ENCODE measurements around the gene RINT1.
"Not testable (repeated sequence)": the region's sequence is repeated elsewhere in the genome, so short reads cannot be mapped to it uniquely, and the experiment has no call there.

RINT1 gene

DNA sequence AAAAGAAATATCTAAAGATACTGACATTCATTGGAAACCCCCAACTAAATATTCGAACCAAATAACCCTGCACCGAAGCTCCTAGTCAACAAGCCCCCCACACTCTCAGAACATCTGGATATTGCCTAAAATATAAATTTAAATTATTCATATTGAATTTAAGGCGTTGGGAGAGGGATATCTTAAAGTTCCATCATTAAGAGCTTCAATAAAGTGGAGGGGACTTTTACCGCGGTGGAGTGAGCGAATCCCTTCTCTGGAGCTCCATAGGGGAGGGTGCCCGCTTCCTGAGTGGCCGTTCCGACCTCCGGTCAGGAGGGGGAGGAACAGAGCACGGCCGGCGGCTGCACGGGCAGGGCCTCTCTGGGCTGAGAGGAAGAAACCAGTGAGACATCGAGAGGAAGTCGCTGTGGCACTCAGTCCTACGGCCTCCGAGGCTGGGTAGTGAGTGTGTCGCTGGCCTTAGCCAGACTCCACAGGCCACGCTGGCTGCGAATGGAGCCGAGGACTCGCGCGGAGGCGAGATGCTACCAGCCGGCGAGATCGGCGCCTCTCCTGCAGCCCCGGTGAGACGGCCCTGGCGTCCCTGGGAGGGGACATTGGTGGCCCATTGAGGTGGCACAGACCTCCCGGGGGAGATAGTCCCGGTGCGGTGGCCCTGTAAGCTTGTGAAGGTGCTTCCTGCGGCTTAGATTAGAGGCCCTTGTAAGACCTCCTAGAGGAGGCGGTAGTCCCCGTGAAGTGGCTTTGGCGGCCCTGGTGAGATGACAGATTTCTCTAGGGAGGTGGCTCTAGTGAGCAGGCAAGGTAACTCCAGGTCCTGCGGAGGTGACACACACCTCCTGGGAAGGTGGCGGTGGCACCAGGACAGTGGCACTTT, at the start of gene RINT1:
Gene RINT1, plus strand, starts transcription at position 410 of the 880 bp plus-strand sequence. Its CDS starts 115 bp downstream, at position 525.
- peak; percentile 89 for DNase-seq

DNA sequence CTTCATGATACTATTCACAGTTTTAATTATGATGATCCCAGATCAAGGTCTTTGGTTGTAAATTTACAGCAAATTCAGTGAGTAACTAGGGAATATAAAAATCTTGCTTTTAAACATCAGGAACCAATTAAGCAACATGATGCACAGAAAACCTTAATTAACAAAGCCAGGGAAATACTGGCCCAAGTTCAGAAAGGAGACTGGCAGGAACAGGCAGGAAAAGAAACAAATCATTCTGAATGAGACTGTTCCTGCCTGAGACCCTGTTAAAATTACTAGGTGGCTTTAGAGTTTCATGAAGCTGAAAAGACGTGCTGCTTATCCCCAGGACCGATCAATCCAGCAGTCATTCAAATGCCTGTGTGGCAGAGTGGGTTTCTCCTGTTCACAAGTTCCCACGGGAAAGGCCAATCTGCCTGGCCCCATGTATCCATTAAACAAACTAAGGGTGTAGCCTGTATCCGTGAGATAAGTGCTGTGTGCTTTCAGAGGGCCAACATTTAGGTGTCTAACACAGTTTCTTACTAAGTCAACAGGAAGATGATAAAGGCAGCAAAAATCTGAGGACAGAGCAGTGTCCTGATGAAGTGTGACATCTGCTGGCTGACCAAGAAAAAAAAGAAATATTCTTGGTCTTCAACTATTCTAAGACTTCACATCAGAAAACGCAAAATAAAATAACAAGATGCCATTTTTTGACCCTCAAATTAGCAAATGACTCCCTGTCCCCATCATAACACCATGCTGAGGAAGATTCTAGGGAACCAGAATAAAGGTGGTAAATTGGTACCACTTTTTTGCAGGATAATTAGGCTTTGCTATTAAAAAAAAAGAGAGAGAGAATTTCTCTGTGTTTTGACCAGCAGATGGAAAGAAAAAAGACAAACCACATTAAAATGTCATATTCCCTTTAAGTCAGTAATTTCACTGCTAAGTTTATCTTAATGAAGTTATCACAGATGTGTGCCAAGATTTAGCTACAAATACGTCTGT, 44.1 kb upstream of the RINT1 start:
- DNase-seq = no peak

DNA sequence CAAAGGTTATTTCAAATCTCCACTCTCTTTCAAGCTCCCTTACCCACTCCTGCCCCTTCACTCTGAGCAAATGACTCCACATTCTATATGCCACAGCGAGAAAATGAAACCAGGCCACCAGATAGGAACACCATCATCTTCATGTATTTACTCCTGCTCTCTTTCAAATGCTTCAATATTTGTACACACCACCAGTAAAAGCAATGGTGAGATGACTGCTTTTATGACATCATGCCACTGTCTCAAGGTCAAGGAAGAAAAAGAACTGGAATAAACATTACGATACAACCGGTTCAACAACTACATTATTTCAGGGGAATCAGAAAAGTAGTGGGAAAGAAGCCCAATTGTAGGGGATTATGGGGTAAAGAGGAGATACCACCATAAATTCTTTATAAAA, 42.6 kb upstream of the RINT1 start:
- no peak for DNase-seq

DNA sequence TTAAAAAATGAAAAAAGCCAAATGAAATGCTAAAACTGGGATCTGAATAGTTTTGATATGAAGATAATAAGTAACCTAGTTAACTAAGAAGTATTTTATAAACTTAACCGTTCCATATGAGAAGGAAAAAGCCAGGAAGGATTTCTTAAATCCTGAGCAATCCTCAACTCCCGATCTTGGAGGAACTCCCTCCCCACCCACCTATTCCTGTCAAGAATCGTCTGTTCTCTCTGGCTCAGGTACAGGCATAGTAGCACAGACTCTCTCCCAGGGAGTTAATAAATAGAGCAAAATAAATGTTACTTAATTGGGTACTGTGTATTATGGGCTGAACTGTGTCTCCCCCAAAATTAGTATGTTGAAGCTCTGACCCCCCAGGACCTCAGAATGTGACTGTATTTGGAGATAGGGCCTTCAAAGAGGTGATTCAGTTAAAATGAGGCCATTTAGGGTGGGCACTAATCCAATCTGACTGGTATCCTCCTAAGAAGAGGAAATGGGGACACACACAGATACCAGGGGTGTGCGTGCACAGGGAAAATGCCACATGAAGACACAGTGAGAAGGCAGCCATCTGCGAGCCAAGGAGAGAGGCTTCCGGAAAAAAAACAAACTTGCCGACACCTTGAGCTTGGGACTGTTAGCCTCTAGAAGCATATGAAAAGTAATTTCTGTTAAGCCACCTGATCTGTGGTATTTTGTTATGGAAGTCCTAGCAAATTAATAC, 38.6 kb upstream of the RINT1 start:
- DNase-seq = no peak

DNA sequence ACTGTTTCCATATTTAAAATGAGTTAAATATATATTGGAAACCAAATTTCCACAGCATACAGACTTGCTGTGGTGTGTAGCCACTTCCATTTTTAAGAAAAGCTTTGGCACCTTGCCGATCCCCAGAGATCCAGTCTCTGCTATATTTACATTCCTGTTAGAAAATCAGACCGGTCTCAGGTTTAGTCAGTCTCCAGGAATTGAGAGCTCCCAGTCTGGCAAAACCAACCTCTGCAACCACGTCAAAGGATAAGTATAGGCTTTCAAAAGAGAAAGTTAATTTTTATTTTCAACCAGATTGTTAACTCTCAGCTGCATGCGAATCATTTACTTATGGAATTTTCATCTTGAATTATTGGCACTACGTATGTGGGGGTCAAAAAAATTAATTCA, 38.1 kb upstream of the RINT1 start:
- no peak for DNase-seq

DNA sequence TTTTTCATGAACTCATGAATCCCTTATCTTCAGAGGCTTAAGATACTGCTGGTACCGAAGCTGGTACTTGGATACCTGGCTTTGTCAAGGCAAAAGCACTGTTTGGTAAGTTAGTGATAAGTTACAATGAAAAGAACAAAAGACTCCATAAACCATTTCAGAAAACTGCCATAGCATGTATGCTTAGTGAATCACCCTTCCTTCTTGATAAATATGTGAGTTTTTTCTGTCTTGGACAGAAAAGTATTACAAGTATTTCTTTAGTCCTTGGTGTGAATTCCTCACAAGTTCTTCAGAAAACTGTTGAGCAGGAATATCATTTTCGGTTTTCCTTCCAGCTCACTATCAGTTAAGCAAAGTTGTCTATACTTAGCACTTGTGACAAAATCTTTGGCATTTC, 35.5 kb upstream of the RINT1 start:
- DNase-seq = no peak

DNA sequence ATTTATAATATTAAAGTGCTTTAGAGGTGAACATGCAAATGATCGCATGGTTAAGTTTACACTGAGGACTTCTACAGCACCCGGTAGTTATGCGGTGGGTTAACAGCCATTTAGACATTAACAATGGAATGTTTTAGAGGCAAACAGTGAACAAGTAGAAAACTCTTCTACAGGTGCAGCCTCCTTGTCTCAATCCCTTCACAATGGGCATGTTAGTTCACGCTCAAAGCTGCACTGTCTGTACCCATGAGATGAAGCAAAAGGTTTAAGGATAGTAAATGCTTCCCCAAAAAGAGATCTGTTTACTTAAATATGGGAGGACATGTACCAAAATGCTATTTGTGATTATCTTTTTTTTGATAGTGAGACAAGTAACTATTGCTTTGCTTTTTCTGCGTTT, 35.0 kb upstream of the RINT1 start:
- DNase-seq = no peak

DNA sequence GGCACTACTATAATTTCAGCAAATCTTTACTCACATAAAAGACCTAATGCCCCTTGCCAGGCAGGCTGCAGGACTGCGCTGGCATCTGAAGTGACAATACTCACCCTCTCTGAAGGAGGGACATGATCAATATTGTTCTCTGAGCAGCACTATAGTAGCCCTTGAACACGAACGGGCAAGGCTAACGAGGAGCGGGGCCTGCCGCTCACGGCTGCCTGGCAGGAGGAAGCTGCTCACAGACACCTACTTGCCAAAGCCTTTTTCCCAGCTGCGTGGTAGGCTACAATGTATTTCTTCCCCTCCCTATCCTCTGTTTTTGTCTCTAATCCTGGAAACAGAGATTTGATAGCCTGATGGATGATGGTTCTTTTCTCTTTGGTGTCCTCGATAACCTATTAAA, 29.8 kb upstream of the RINT1 start:
- no peak for DNase-seq

DNA sequence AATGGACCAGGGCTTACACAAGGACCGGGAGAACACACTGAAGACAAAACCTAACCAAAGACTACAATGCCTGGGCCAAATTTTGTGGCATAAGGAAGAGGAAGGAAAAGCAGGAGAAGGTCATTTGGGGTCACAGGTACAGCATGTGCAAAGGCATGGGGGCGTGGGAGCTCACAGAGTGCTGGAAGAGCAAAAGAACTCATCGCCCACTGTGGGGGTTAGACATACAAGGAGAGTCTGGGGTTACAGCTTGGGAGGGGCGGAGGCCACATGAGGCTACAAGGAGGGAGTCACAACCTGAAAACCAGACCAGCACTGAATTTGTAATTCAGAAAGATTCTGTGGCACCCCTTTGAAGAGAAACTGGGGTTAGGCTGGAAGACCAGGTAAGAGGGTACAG, 19.6 kb upstream of the RINT1 start:
- no peak for DNase-seq

DNA sequence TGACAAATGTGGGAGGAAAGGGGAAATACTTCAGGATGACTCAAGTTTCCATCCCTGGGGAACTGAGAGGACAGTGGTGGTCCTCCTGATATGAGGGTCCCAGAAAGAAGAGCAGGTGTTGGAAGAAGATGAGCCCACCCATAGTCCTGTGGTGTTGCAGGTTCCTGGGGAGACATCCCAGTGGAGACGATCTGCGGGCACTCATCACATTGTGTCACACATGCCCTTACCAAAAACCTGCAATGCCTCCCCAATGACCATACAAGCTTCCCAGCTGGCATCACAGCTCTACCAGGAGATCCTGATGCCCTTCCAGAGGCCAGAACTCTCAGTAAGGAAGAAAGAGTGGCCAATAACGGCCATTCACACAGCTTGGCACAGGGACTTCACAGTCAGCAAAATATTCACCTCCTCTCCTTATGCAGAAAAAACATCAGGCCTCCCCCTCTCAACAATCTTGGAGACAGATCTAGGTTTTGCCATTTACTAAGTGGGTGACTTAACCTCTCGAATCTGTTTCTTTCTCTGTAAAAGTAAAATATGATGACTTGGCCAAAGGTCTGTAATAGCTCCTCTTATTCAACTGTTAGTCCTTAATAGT, 19.0 kb upstream of the RINT1 start:
- no peak for DNase-seq

DNA sequence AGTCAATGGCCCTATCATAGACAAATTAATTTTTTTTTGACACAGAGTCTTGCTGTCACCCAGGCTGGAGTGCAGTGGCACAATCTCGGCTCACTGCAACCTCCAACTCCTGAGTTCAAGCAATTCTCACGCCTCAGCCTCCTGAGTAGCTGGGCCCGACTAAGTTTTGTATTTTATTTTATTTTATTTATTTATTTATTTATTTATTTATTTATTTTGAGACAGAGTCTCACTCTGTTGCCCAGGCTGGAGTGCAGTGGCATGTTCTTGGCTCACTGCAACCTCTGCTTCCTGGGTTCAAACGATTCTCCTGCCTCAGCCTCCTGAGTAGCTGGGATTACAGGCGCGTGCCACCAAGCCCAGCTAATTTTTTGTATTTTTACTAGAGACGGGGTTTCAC, 16.4 kb upstream of the RINT1 start:
- not testable (repeated sequence) for DNase-seq

DNA sequence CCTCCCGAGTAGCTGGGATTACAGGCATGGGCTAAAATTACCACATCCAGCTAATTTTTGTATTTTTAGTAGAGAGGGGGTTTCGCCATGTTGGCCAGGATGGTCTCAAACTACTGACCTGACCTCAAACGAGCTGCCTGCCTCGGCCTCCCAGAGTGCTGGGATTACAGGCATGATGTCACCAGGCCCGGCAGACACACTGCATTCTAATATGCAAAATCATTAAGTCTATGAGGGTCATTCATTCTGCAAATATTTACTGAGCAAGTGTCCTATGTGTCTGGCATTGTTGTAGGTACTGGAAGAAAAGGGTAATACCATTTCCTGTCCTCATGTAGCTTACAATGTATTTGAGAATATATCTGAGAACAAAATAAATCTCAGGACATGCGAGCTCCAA, 12.6 kb upstream of the RINT1 start:
- DNase-seq = no peak

DNA sequence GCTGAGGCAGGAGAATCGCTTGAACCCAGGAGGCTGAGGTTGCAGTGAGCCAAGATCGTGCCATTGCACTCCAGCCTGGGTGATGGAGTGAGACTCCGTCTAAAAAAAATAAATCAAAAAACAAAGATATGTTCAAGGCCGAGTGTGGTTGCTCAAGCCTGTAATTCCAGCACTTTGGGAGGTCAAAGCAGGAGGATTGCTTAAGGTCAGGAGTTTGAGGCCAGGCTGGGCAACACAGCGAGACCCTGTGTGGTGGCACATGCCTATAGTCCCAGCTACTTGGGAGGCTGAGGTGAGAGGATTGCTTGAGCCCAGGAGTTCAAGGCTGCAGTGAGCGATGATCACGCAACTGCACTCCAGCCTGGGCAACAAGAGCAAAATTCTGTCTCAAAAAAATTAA, 11.4 kb upstream of the RINT1 start:
- not testable (repeated sequence) for DNase-seq

DNA sequence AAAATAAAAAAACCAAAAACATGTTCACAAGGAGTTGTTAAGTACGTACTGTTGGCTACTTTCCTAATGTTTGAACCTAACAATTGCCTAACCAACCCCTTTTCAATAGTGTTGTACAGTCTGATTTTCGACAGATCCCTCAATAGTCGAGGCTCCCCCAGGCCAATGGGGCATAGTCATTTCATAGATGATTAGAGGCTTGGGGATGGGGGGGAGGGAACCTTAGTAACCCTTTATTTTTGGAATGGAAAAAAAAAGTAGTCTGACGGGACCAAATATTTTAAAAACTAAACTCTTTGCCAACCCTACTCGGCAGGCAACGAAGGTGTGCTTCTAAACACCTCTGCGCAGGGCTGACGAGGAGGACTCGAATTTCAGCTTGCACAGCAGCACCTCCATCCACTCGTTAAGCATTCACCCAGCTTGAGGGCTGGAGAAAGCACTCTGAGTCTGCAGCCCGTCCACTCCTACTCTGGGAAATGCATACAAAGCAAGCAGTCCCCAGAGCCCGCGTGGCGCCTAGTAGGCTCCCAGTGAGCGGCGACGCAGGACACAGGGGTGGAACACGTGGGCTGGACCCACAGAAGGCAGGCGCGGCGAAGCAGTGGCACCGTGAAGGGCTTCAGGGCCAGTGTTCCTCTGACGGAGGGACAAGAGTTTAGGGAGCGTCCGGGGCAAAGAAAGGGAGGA, 10.8 kb upstream of the RINT1 start:
- peak; percentile 50 for DNase-seq

DNA sequence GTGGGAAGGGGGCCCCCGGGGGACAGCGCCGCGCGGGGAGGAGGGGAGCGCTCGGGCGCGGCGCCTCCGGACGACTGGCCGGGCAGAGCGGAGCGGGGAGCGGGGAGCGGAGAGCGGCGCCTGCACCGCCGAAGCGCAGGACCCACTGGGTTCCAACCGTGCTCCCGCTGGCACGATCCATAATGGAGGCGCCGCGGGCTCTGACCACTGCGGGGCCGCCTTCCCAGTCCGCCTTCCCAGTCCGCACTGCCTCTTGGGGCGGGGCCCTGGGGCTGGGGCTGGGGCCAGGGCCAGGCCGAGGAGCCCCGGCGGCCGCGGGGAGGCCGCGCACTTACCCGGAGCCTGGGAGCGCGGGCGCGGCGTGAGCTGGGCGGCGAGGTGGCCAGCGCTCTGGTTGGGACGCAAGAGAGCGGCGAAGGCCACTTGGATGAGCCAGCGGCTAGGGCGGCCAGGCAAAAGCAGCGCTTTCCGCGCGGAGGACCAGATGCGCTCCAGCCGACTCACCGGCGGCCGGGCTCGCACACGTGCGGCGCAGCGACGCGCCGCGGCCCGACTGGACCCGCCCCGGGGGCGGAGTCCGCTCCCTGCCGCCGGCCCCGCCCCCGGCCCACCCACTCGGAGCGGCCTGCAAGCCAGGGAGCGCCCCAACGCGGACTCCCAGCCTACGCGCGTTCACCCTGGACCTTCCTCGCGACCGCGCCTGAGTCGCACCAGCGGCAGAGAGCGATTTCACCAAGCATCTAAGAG, 10.1 kb upstream of the RINT1 start, which contains the start of gene PUS7:
Gene PUS7, minus strand, starts transcription at position 555 of the 747 bp plus-strand sequence. CDS start 13,759 bp downstream, outside the sequence.
- peak; percentile 87 for DNase-seq

DNA sequence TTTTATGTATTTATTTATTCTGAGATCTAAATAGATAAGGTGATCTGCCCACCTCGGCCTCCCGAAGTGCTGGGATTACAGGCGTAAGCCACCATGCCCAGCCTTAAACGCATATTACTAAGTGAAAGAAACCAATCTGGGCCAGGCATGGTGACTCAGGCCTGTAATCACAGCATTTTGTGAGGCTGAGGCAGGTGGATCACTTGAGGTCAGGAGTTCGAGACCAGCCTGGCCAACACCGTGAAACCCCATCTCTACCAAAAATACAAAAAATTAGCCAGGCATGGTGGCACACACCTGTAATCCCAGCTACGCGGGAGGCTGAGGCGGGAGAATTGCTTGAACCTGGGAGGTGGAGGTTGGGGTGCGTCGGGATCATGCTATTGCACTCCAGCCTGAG, 7.6 kb upstream of the RINT1 start:
- not testable (repeated sequence) for DNase-seq

DNA sequence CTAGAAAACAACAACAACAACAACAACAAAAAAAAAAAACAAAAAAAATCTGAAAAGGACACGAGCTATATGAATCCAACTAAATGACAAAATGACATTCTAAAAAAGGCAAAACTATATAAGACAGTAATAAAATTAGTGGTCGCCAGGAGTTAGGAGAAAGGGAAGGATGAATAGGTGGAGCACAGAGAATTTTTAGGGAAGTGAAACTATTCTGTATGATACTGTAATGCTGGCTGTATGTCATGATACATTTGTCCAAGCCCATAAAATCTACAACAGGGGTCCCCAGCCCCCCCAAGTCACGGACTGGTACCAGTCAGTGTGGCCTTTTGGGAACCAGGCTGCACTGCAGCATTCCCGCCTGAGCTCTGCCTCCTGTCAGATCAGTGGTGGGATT, 7.2 kb upstream of the RINT1 start:
- DNase-seq = no peak

DNA sequence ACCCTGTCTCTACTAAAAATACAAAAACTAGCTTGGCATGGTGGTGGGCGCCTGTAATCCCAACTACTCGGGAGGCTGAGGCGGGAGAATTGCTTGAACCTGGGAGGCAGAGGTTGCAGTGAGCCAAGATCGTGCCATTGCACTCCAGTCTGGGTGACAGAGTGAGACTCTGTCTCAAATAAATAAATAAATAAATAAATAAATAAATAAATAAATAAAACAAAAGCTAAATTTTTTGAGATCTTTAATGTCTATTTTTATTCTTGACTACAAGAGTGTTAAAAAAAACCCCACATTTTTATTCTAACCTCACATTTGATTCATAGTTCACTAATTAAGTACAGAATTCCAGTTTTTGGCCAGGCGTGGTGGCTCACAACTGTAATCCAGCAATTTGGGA, 4.3 kb upstream of the RINT1 start:
- DNase-seq = not testable (repeated sequence)

DNA sequence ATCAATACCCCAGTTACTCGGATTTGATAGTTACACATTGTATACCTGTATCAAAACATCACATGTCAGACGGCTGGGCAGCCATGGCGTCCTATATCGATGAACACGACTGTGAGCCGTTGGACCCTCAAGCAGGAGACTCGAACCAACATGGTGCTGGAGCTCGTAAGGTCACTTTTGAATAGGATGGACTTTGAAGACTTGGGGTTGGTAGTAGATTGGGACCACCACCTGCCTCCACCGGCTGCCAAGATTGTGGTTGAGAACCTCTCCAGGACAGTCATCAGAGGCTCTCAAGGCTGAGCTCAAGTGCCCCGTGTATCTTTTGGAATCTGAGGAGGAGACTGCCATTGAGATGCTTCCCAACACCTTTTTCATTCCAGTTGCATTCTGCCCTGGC, 1.9 kb upstream of the RINT1 start:
- no peak for DNase-seq

DNA sequence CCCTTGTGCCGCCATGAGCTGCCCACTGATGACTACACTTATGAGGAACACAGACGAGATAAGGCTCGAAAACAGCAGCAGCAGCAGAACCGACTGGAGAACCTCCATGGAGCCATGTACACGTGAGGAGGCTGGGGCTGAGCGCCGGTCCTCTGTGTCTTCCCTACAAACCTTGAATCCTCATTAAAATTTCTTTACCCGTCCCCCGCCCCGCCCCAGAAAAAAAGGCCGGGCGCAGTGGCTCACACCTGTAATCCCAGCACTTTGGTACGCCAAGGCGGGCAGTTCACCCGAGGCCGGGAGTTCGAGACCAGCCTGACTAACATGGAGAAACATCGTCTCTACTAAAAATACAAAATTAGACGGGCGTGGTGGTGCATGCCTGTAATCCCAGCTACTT, 1.5 kb upstream of the RINT1 start:
- DNase-seq = no peak
